Retinal pigment epithelial cell (primary cell): Measurements from ENCODE around the gene ADM.

Source experiments
- DNase-seq: peaks from one replicate; pipeline ENCODE4 v3.0.0-alpha.2; 2010; ENCODE audit warnings: low read depth
- H3K4me3 ChIP-seq: 2 replicates; pipeline ENCODE4 v1.5.1; 2011; ENCODE audit warnings: mild to moderate bottlenecking, low read length, control low read depth, moderate library complexity
- TF ChIP-seq, protein P1 (sequence below): conservative IDR thresholded peaks from 2 replicates; pipeline ENCODE4 v1.5.1; 2011; ENCODE audit warnings: low read depth, low read length, control low read depth, inconsistent platforms

Gene ADM

DNA sequence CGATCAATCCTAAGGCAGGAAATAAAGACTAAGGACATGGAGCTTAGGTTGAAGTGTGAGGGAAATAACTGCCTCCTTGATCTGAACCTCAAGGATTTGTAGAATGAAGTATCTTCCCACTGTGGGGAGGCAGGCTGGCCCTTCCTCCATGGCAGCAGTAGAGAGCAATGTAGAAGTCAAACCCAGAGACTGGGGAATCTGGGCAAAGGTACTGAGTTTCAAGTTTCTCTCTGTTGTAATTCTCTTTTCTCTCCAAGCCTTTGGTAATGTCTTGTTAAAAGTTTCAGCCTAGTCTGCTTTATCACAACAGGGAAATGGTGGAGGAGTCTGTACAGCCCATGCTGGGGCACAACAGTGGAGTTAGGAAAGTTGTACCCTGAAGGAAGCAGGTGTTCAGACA is 49.5 kb downstream of the ADM start:
- no peak for DNase-seq
- no peak overlapping the region for H3K4me3 ChIP-seq
- TF ChIP-seq, protein P1, sequence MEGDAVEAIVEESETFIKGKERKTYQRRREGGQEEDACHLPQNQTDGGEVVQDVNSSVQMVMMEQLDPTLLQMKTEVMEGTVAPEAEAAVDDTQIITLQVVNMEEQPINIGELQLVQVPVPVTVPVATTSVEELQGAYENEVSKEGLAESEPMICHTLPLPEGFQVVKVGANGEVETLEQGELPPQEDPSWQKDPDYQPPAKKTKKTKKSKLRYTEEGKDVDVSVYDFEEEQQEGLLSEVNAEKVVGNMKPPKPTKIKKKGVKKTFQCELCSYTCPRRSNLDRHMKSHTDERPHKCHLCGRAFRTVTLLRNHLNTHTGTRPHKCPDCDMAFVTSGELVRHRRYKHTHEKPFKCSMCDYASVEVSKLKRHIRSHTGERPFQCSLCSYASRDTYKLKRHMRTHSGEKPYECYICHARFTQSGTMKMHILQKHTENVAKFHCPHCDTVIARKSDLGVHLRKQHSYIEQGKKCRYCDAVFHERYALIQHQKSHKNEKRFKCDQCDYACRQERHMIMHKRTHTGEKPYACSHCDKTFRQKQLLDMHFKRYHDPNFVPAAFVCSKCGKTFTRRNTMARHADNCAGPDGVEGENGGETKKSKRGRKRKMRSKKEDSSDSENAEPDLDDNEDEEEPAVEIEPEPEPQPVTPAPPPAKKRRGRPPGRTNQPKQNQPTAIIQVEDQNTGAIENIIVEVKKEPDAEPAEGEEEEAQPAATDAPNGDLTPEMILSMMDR: no peak

DNA sequence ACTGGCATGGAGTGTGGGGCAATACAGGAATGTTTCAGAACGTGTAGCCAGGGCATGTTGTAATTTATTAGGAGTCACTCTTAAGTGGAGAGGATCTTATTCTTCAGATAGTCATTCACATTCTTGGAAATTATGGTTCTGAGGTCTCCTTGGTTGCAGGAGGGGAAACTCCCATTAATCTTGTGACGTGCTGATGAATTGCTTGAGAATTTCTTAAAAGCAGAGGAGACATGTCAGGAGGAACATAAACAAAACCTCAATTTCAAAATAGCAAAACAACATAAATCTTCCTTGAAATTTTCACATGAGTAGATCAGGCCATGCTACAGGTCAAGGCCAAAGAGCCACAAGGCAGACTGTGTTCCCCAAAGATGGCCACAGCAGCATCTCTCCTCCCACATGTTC is 50.4 kb downstream of the ADM start:
- DNase-seq: no peak
- no peak overlapping the region for H3K4me3 ChIP-seq
- TF ChIP-seq, protein P1: no peak

DNA sequence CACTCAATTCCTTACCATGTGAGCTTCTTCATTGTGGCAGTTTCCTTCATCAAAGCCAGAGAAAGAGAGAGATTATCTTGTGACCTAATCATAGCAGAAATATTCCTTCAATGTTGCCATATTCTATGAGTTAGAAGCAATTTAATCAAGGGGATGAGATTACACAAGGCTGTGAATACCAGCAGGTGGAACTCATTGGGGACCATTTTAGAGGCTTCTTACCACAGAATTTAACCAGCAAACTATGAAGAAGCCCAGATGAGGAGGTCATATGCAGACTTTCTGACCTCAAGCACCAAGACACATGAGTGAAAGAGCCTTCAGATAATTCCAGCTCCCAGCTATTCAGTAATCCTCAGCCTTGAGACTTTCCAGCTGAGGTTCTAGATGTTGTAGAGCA is 51.3 kb downstream of the ADM start:
- TF ChIP-seq, protein P1: no peak
- no peak overlapping the region for H3K4me3 ChIP-seq
- DNase-seq: no peak
